ENCODE data around the gene SLC2A13. TPM values are rescaled to one million over a fixed set of nuclear protein-coding genes. Genes with fewer than 3 reads are reported as not detected.

Gene SLC2A13
- total RNA-seq, 1 donor from 2014 or later: 5.2 TPM

DNA sequence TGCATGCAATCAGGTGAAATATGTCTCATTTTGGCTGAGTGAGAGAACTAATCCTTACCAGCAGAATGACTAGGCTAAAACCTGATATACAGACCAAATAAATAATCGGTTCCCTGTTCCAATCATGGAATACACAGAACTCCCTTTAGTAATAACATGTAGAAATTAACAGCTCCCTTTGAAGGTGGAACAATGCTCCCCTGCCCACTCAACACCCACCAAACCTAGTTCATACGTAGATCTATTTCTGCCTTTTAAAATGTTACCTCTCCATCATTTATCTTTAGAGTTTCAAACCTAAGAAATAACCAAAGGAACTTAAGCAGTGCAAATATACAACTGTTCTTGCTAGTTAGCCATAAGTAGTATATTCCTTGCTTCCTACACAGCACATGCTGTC is 332.6 kb downstream of the SLC2A13 start:
- Mint-ChIP-seq H3K27me3 (ENCODE audit: unreplicated experiment) (no peaks in the 10 kb centered on the region), H3K9me3 (ENCODE audit: unreplicated experiment) (peaks cover 2% of the 10 kb centered on the region), H3K4me3 (ENCODE audit: unreplicated experiment) (no peak overlapping the region), H3K27ac (ENCODE audit: unreplicated experiment) (no peak overlapping the region), H3K36me3 (ENCODE audit: unreplicated experiment) (no peaks in the 10 kb centered on the region), H3K4me1 (ENCODE audit: low read depth, unreplicated experiment) (no peaks in the 10 kb centered on the region)
- no peak for DNase-seq
- TF ChIP-seq, protein P1, sequence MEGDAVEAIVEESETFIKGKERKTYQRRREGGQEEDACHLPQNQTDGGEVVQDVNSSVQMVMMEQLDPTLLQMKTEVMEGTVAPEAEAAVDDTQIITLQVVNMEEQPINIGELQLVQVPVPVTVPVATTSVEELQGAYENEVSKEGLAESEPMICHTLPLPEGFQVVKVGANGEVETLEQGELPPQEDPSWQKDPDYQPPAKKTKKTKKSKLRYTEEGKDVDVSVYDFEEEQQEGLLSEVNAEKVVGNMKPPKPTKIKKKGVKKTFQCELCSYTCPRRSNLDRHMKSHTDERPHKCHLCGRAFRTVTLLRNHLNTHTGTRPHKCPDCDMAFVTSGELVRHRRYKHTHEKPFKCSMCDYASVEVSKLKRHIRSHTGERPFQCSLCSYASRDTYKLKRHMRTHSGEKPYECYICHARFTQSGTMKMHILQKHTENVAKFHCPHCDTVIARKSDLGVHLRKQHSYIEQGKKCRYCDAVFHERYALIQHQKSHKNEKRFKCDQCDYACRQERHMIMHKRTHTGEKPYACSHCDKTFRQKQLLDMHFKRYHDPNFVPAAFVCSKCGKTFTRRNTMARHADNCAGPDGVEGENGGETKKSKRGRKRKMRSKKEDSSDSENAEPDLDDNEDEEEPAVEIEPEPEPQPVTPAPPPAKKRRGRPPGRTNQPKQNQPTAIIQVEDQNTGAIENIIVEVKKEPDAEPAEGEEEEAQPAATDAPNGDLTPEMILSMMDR (IDR thresholded peaks at IDR 0.05; ENCODE audit: partially characterized antibody, unreplicated experiment): no peak

DNA sequence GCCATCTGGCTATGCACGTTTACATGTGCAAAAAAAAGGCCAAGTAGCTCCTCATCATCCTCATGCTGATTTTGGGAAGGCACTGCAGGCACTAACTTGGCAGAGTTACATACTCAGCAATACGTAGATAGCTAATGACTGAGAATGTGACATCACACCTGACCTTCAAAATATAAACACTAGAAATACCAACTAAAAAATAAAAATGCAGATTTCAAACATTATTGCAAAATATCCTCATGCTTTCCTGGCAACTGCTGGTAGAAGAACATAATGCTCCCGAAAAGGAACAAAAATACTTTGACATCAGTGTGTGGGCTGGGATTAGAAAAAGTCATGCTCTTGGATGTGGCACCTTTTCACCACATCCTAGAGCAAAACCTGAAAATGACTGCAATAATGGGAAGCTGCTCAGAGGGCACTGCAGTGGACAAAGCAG is 333.0 kb downstream of the SLC2A13 start:
- no peak overlapping the region for H3K27ac Mint-ChIP-seq (ENCODE audit: unreplicated experiment)
- H3K27me3 Mint-ChIP-seq (ENCODE audit: unreplicated experiment): no peaks in the 10 kb centered on the region
- peaks cover 2% of the 10 kb centered on the region for H3K9me3 Mint-ChIP-seq (ENCODE audit: unreplicated experiment)
- H3K36me3 Mint-ChIP-seq (ENCODE audit: unreplicated experiment): no peaks in the 10 kb centered on the region
- H3K4me1 Mint-ChIP-seq (ENCODE audit: low read depth, unreplicated experiment): no peaks in the 10 kb centered on the region
- TF ChIP-seq, protein P1 (IDR thresholded peaks at IDR 0.05; ENCODE audit: partially characterized antibody, unreplicated experiment): no peak
- no peak for DNase-seq
- no peak overlapping the region for H3K4me3 Mint-ChIP-seq (ENCODE audit: unreplicated experiment)

DNA sequence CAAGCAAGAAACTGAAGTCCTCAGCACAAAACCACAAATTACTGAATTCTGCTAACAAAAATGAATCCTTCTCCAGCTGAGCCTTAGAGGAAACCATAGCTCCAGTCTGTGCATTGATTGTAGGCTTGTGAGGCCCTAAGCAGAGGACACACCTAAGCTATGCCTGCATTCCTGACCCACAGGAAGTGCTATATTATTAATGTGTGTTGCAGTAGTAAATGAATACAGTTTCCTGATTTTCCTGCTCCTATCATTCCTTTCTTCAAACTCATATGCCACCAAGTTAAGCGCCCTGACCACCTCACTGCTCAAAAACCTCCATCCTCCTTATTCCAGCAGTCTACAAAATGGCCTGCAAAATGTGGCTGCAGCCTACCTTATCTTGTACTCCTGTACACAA is 334.4 kb downstream of the SLC2A13 start:
- DNase-seq: no peak
- H3K4me1 Mint-ChIP-seq (ENCODE audit: low read depth, unreplicated experiment): no peaks in the 10 kb centered on the region
- H3K36me3 Mint-ChIP-seq (ENCODE audit: unreplicated experiment): no peaks in the 10 kb centered on the region
- TF ChIP-seq, protein P1 (IDR thresholded peaks at IDR 0.05; ENCODE audit: partially characterized antibody, unreplicated experiment): no peak
- H3K4me3 Mint-ChIP-seq (ENCODE audit: unreplicated experiment): no peak overlapping the region
- no peaks in the 10 kb centered on the region for H3K27me3 Mint-ChIP-seq (ENCODE audit: unreplicated experiment)
- peaks cover 2% of the 10 kb centered on the region for H3K9me3 Mint-ChIP-seq (ENCODE audit: unreplicated experiment)
- H3K27ac Mint-ChIP-seq (ENCODE audit: unreplicated experiment): no peak overlapping the region

DNA sequence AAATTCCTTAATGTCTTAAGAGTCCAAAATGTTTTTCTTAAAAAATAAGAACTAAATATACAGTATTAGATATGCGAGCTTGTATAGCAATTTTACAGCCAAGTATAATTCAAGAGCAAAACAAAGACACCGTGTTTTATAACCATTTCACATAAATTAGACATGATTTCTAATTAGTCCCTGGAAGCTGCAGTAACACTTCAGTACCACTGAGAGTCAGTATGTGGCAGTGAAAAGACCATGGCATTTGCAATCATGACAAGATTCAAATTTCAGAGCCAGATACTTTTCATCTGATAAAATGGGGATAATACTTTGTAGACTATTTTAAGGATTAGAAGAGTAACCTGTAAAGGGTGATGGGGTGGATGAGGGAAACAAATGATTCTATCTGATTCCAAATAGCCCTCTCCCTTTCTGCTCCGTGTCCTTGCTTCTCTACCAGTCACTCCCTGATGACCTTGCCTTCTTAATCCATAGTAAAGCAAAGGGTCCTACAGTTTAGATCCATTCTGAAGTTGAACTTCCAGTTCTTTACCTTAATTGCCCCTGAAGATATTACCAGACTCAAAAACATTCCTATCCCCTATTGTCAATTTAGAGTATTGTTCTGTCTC is 340.8 kb downstream of the SLC2A13 start:
- H3K9me3 Mint-ChIP-seq (ENCODE audit: unreplicated experiment): no peaks in the 10 kb centered on the region
- no peaks in the 10 kb centered on the region for H3K27me3 Mint-ChIP-seq (ENCODE audit: unreplicated experiment)
- TF ChIP-seq, protein P1 (IDR thresholded peaks at IDR 0.05; ENCODE audit: partially characterized antibody, unreplicated experiment): peak; percentile 76
- no peak overlapping the region for H3K4me3 Mint-ChIP-seq (ENCODE audit: unreplicated experiment)
- H3K27ac Mint-ChIP-seq (ENCODE audit: unreplicated experiment): no peak overlapping the region
- DNase-seq: no peak
- H3K4me1 Mint-ChIP-seq (ENCODE audit: low read depth, unreplicated experiment): no peaks in the 10 kb centered on the region
- no peaks in the 10 kb centered on the region for H3K36me3 Mint-ChIP-seq (ENCODE audit: unreplicated experiment)

DNA sequence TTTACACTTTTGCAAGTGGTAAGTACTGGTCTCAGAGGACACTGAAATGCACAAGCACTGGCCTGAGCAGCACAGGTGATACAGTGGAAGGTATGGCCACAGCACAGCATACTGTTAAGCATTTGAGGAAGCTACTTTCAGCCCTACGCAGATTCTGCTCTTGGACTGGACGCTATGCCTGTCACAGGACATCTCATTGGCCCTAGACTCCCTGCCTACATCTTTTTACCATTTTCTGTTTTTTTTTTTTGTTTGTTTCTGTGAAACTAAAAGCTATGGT is 342.1 kb downstream of the SLC2A13 start:
- TF ChIP-seq, protein P1 (IDR thresholded peaks at IDR 0.05; ENCODE audit: partially characterized antibody, unreplicated experiment): no peak
- Mint-ChIP-seq H3K4me3 (ENCODE audit: unreplicated experiment) (no peak overlapping the region), H3K4me1 (ENCODE audit: low read depth, unreplicated experiment) (no peaks in the 10 kb centered on the region), H3K27ac (ENCODE audit: unreplicated experiment) (no peak overlapping the region), H3K36me3 (ENCODE audit: unreplicated experiment) (no peaks in the 10 kb centered on the region), H3K9me3 (ENCODE audit: unreplicated experiment) (no peaks in the 10 kb centered on the region), H3K27me3 (ENCODE audit: unreplicated experiment) (no peaks in the 10 kb centered on the region)
- DNase-seq: no peak

Data from glutamatergic neuron (in vitro differentiated cells).